HCT116 (cell line): ENCODE measurements around the gene NFATC1. TPM values are rescaled to one million over a fixed set of nuclear protein-coding genes. Genes with fewer than 3 reads are reported as not detected.

Source experiments
- ATAC-seq: fragments of 200-7000 bp; cut with Tn5 transposase; 2 replicates; pipeline ENCODE4 v1.9.1; 2020; ENCODE audit warnings: mild to moderate bottlenecking, moderate library complexity
- BruUV-seq: library from RNA; stranded (reverse); fragments of 400-500 nt; replicated peaks from 2 replicates; lab custom pipeline; 2021; lab: Mats Ljungman, UMichigan
- CTCF ChIA-PET: fragments of 300-600 bp; sonication (Branson Sonifier 250); formaldehyde crosslinking; loops from one replicate; lab custom pipeline; 2021; ENCODE audit warnings: antibody characterized with exemption; lab: Charles Lee
- POLR2A ChIA-PET: fragments of 300-600, 350-600 bp; sonication (Branson Sonifier 250); formaldehyde crosslinking; loops from one replicate; lab custom pipeline; 2021; ENCODE audit warnings: antibody characterized with exemption; lab: Charles Lee
- RAD21 ChIA-PET, 2 experiments: fragments of 300-600 bp; sonication (Branson Sonifier 250); formaldehyde crosslinking; loops; one replicate each; lab custom pipeline; 2023; ENCODE audit warnings: low total read pairs in 2 of 2; ENCODE audit not compliant: uncharacterized antibody in 2 of 2, unreplicated experiment in 2 of 2, low non-redundant PET in 1 of 2; lab: Charles Lee
- DNase-seq: peaks from one replicate; pipeline ENCODE4 v3.0.0-alpha.2; 2010; ENCODE audit warnings: low read depth, low spot score
- H2AFZ ChIP-seq: fragments of 200-600 bp; shearing (Covaris generic), sonication (generic); 2 replicates; pipeline ENCODE4 v1.6.1; 2017; ENCODE audit warnings: low read depth, mixed run types, mixed read lengths, antibody characterized with exemption, low read length; ENCODE audit not compliant: poor library complexity, severe bottlenecking
- H3K27ac ChIP-seq: 2 replicates; pipeline ENCODE4 v1.5.1; 2012; ENCODE audit warnings: low read depth, low read length
- H3K27me3 ChIP-seq: fragments of 200-600 bp; sonication (generic); 2 replicates; pipeline ENCODE4 v1.6.1; 2016; ENCODE audit warnings: mixed run types, low read length, mixed read lengths; ENCODE audit not compliant: insufficient read depth
- H3K36me3 ChIP-seq, 2 experiments: fragments of 200-500 bp in 1 of 2; fragments of 200-600 bp in 1 of 2; sonication (Bioruptor generic) in 1 of 2; sonication (generic) in 1 of 2; 2 replicates each; pipeline versions ENCODE4 v1.5.1 to v1.6.1; 2014 to 2016; ENCODE audit warnings: low read length in 2 of 2, inconsistent platforms in 1 of 2, mixed read lengths in 1 of 2, mixed run types in 1 of 2; ENCODE audit not compliant: insufficient read depth in 2 of 2, control insufficient read depth in 1 of 2
- H3K4me1 ChIP-seq, 2 experiments: fragments of 200-600 bp in 1 of 2; sonication (generic) in 1 of 2; 2 replicates each; pipeline versions ENCODE4 v1.5.1 to v1.6.1; 2012 to 2017; ENCODE audit warnings: low read length in 2 of 2, inconsistent platforms in 1 of 2, mild to moderate bottlenecking in 1 of 2, mixed read lengths in 1 of 2, mixed run types in 1 of 2, moderate library complexity in 1 of 2; ENCODE audit not compliant: insufficient read depth in 2 of 2, control insufficient read depth in 1 of 2
- H3K4me2 ChIP-seq: fragments of 200-600 bp; sonication (generic); 2 replicates; pipeline ENCODE4 v1.6.1; 2017; ENCODE audit warnings: mixed run types, low read length, mixed read lengths
- H3K4me3 ChIP-seq, 2 experiments: fragments of 200-600 bp in 1 of 2; sonication (generic) in 1 of 2; replicated peaks in 1 of 2; 2 replicates each; pipeline ENCODE4 v1.5.1; 2011 to 2016; ENCODE audit warnings: low read length in 2 of 2, control low read depth in 1 of 2, low read depth in 1 of 2, mild to moderate bottlenecking in 1 of 2, mixed read lengths in 1 of 2, mixed run types in 1 of 2
- H3K79me2 ChIP-seq: fragments of 200-600 bp; sonication (generic); 2 replicates; pipeline ENCODE4 v1.6.1; 2017; ENCODE audit warnings: mild to moderate bottlenecking, mixed run types, low read length, moderate library complexity, mixed read lengths; ENCODE audit not compliant: insufficient read depth
- H3K9ac ChIP-seq: fragments of 200-600 bp; sonication (generic); 2 replicates; pipeline ENCODE4 v1.6.1; 2016; ENCODE audit warnings: low read length, mixed read lengths
- H3K9me2 ChIP-seq: fragments of 200-600 bp; sonication (generic), shearing (Covaris generic); 2 replicates; pipeline ENCODE4 v1.6.1; 2017; ENCODE audit warnings: mixed run types, mild to moderate bottlenecking, moderate library complexity; ENCODE audit not compliant: insufficient read depth
- H3K9me3 ChIP-seq, 2 experiments: fragments of 200-500 bp in 1 of 2; fragments of 200-600 bp in 1 of 2; sonication (Bioruptor generic) in 1 of 2; sonication (generic) in 1 of 2; 2 replicates each; pipeline ENCODE4 v1.6.1; 2014 to 2017; ENCODE audit warnings: low read length in 2 of 2, mixed read lengths in 2 of 2, inconsistent platforms in 1 of 2, low read depth in 1 of 2, mild to moderate bottlenecking in 1 of 2, mixed run types in 1 of 2, moderate library complexity in 1 of 2; ENCODE audit not compliant: control insufficient read depth in 1 of 2, insufficient read depth in 1 of 2
- H4K20me1 ChIP-seq: fragments of 200-600 bp; sonication (generic), shearing (Covaris generic); 2 replicates; pipeline ENCODE4 v1.6.1; 2017; ENCODE audit warnings: mixed run types, mild to moderate bottlenecking, moderate library complexity; ENCODE audit not compliant: insufficient read depth
- ATF3 ChIP-seq: IDR thresholded peaks from 2 replicates; pipeline ENCODE4 v1.6.1; 2012
- CEBPB ChIP-seq: IDR thresholded peaks from 2 replicates; pipeline ENCODE4 v1.6.1; 2012; ENCODE audit warnings: low read depth
- EGR1 ChIP-seq: IDR thresholded peaks from 2 replicates; pipeline ENCODE4 v1.6.1; 2012; ENCODE audit warnings: low read depth
- ELF1 ChIP-seq: IDR thresholded peaks from 2 replicates; pipeline ENCODE4 v1.6.1; 2012; ENCODE audit warnings: low read depth, borderline replicate concordance
- EZH2 ChIP-seq: fragments of 200-600 bp; sonication (generic); IDR thresholded peaks from 2 replicates; pipeline ENCODE4 v1.6.1; 2017; ENCODE audit warnings: antibody characterized with exemption, mixed run types
- EZH2phosphoT487 ChIP-seq: fragments of 200-600 bp; IDR thresholded peaks from 2 replicates; pipeline ENCODE4 v1.6.1; 2018; ENCODE audit warnings: antibody characterized with exemption, borderline replicate concordance
- FOSL1 ChIP-seq: IDR thresholded peaks from 2 replicates; pipeline ENCODE4 v1.6.1; 2012; ENCODE audit warnings: low read depth
- JUND ChIP-seq: IDR thresholded peaks from 2 replicates; pipeline ENCODE4 v1.6.1; 2012
- REST ChIP-seq: IDR thresholded peaks from 2 replicates; pipeline ENCODE4 v1.6.1; 2012; ENCODE audit warnings: low read depth
- SIN3A ChIP-seq: IDR thresholded peaks from 2 replicates; pipeline ENCODE4 v1.6.1; 2012; ENCODE audit warnings: low read depth
- SRF ChIP-seq: IDR thresholded peaks from 2 replicates; pipeline ENCODE4 v1.6.1; 2012; ENCODE audit warnings: low read depth
- YY1 ChIP-seq: IDR thresholded peaks from 2 replicates; pipeline ENCODE4 v1.6.1; 2011; ENCODE audit warnings: low read length, low read depth, moderate library complexity, mild to moderate bottlenecking; ENCODE audit not compliant: insufficient replicate concordance; ENCODE audit errors: extremely low read depth
- ZNF274 ChIP-seq: fragments of 200-500 bp; sonication (Bioruptor generic); IDR thresholded peaks from 2 replicates; pipeline ENCODE4 v1.6.1; 2014; ENCODE audit warnings: mild to moderate bottlenecking, low read depth, low read length, inconsistent platforms
- intact Hi-C: fragments of 100-400 bp; cut with micrococcal nuclease; formaldehyde crosslinking; loops from 2 replicates; pipeline ENCODE4 v1.10.0; 2022
- total RNA-seq: library from RNA; stranded (reverse); gene quantifications from one replicate; pipeline ENCODE4 v1.2.1, GENCODE V29; 2021; ENCODE audit not compliant: unreplicated experiment
- TF ChIP-seq, protein P1 (sequence below): IDR thresholded peaks from 2 replicates; pipeline ENCODE4 v1.6.1; 2011; ENCODE audit warnings: mild to moderate bottlenecking, low read length, moderate library complexity; ENCODE audit not compliant: insufficient replicate concordance; ENCODE audit errors: extremely low read depth

NFATC1 gene
- total RNA-seq, 1 experiment from 2014 or later: 20.8 TPM

DNA sequence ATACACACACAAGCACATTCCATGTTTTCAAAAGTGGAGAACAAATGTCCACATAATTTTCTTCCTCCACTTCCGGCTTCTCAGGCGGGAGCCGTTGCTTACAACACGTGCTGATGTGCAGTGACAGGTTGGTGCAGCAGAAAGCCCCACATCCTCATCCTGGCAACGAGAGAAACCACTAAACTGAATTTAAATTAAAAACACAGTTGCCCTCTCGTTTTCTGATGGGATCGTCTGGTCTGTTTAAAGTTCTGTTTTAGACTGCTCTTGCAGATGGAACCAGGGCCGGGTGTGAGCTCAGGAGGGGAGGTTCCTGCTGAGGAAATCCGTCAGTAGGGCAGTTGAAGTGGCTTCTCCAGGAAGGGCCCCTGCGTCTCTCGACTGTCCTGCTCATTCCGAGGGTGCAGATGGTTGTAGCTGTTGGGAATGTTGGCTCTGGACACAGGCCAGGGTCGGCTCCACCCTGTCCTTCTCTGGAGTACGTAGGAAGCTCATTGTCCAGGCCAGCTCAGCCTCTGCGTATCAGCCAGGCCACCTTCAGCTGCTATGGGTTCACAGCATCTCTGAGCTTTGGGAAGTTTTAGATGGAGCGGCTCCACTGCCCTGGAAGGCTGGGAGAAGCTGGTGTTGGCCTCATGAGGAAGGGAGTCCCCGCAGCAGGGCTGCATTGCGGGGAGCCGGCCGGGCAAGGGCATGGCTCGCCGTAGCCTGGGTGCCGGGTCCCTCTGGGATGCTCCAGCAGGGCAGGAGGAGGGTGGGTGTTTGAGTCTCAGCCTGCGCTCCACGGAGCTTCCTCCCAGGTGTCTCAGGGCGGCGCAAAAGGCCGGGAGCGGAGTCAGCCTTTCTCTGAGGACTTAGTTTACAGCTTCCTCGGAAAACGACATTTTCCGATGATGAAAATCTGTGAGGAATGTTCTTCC is 58.3 kb downstream of the NFATC1 start:
- no peak overlapping the region for H2AFZ ChIP-seq
- POLR2A ChIA-PET: no interaction called here
- peaks cover 0 to 2% of the 10 kb centered on the region in 2 experiments; a peak in 1 of 4 replicates for H3K36me3 ChIP-seq
- no peaks in the 10 kb centered on the region for H3K27me3 ChIP-seq
- no peak overlapping the region for H3K27ac ChIP-seq
- no peak for ATAC-seq
- no peaks in the 10 kb centered on the region for H3K9me2 ChIP-seq
- H4K20me1 ChIP-seq: no peaks in the 10 kb centered on the region
- H3K4me3 ChIP-seq: no peak overlapping the region
- RAD21 ChIA-PET: no interaction called here
- CTCF ChIA-PET: no interaction called here
- H3K79me2 ChIP-seq: no peaks in the 10 kb centered on the region
- H3K4me1 ChIP-seq: peaks cover 12 to 17% of the 10 kb centered on the region in 2 experiments
- H3K9me3 ChIP-seq: no peaks in the 10 kb centered on the region
- no peak for DNase-seq
- intact Hi-C loops: no loop called here
- TF ChIP-seq ZNF274 (no peak), YY1 (no peak), FOSL1 (no peak), ELF1 (no peak)
- TF ChIP-seq, protein P1, sequence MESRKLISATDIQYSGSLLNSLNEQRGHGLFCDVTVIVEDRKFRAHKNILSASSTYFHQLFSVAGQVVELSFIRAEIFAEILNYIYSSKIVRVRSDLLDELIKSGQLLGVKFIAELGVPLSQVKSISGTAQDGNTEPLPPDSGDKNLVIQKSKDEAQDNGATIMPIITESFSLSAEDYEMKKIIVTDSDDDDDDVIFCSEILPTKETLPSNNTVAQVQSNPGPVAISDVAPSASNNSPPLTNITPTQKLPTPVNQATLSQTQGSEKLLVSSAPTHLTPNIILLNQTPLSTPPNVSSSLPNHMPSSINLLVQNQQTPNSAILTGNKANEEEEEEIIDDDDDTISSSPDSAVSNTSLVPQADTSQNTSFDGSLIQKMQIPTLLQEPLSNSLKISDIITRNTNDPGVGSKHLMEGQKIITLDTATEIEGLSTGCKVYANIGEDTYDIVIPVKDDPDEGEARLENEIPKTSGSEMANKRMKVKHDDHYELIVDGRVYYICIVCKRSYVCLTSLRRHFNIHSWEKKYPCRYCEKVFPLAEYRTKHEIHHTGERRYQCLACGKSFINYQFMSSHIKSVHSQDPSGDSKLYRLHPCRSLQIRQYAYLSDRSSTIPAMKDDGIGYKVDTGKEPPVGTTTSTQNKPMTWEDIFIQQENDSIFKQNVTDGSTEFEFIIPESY: no peak
- no peak overlapping the region for H3K9ac ChIP-seq
- H3K4me2 ChIP-seq: no peak overlapping the region
- BruUV-seq: no TSS peak

DNA sequence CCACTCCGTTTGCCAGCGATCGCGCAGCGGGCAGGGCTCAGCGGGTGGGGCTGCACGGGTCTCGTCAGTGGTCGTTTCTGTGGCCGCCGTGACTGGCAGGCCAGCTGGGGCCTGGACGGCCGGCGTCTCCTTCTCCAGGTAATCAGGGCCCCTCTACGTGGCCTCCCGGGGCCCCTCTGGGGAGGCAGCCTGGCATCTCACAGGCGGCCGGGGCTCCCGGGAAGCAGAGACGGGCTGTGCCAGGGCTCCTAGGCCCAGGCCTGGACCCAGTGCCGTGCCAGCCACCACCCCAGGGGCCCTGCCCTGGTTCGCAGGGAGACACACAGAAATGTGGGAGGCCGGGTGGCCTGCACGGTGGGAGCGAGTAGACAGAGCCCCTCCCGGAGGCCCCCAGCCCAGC is 59.5 kb downstream of the NFATC1 start:
- H3K4me3 ChIP-seq: no peak overlapping the region
- H2AFZ ChIP-seq: no peak overlapping the region
- BruUV-seq: no TSS peak
- ChIA-PET POLR2A (no interaction called here), RAD21 (no interaction called here), CTCF (no interaction called here)
- intact Hi-C loops: no loop called here
- peaks cover 12 to 28% of the 10 kb centered on the region in 2 experiments for H3K4me1 ChIP-seq
- H3K4me2 ChIP-seq: no peak overlapping the region
- no peak overlapping the region for H3K27ac ChIP-seq
- DNase-seq (no peak), ATAC-seq (no peak)
- H3K27me3 ChIP-seq: no peaks in the 10 kb centered on the region
- no peaks in the 10 kb centered on the region for H4K20me1 ChIP-seq
- no peaks in the 10 kb centered on the region for H3K9me3 ChIP-seq
- peaks cover 0 to 2% of the 10 kb centered on the region in 2 experiments; a peak in 1 of 4 replicates for H3K36me3 ChIP-seq
- H3K9ac ChIP-seq: no peak overlapping the region
- no peaks in the 10 kb centered on the region for H3K79me2 ChIP-seq
- no peaks in the 10 kb centered on the region for H3K9me2 ChIP-seq
- TF ChIP-seq EZH2phosphoT487 (no peak), EGR1 (no peak), ATF3 (no peak), YY1 (no peak), JUND (no peak), SIN3A (no peak), SRF (no peak), EZH2 (no peak), CEBPB (no peak), REST (no peak)
